Stimulated activated CD8-positive, alpha-beta memory T cell treated with anti-CD3 and anti-CD28 coated beads, Interleukin-4, amount 100 ng/mL, for 48 hours (primary cell): ENCODE results near the gene SHOC1.
"Not testable (repeated sequence)": the region's sequence is repeated elsewhere in the genome, so short reads cannot be mapped to it uniquely, and the experiment has no call there.

ENCODE experiments used
- DNase-seq: peaks from one replicate; pipeline ENCODE4 v3.0.0-alpha.2; 2020

SHOC1 gene

GRCh38 chr9:111804636-111805035 is 9.9 kb upstream of the SHOC1 start:
- no peak for DNase-seq

GRCh38 chr9:111803924-111804323 is 9.2 kb upstream of the SHOC1 start:
- DNase-seq, result no peak

GRCh38 chr9:111799915-111800526 is 5.3 kb upstream of the SHOC1 start:
- DNase-seq, result no peak

- DNase-seq, result no peak
Observed at GRCh38 chr9:111799506-111799905, 4.8 kb upstream of the SHOC1 start.

GRCh38 chr9:111798786-111799185 is 4.0 kb upstream of the SHOC1 start:
- DNase-seq, result no peak

- DNase-seq, result no peak
Observed at GRCh38 chr9:111795557-111795839, 761 bp upstream of the SHOC1 start.

GRCh38 chr9:111791821-111792220 is 2.9 kb downstream of the SHOC1 start:
- DNase-seq, result not testable (repeated sequence)

GRCh38 chr9:111789881-111790280 is 4.9 kb downstream of the SHOC1 start:
- no peak for DNase-seq

- no peak for DNase-seq
Observed at GRCh38 chr9:111783857-111784256, 10.9 kb downstream of the SHOC1 start.

- DNase-seq, result no peak
Observed at GRCh38 chr9:111783424-111783823, 11.3 kb downstream of the SHOC1 start.

GRCh38 chr9:111766066-111766465 is 28.7 kb downstream of the SHOC1 start:
- no peak for DNase-seq

GRCh38 chr9:111762556-111762955 is 32.2 kb downstream of the SHOC1 start:
- DNase-seq, result no peak

GRCh38 chr9:111759762-111760639 is 34.7 kb downstream of the SHOC1 start:
- DNase-seq, result peak; percentile 54

- no peak for DNase-seq
Observed at GRCh38 chr9:111754800-111755199, 39.9 kb downstream of the SHOC1 start.

GRCh38 chr9:111752455-111752854 is 42.3 kb downstream of the SHOC1 start:
- DNase-seq, result no peak
